CD4-positive, alpha-beta T cell treated with Interleukin-21 for 1 hour (primary cell): ENCODE results near the gene LAMC2.

Experiments used
- DNase-seq: peaks from one replicate; pipeline ENCODE4 v3.0.0-alpha.2; 2020

The LAMC2 gene

GRCh38 chr1:183173828-183174227 is 12.2 kb upstream of the LAMC2 start:
- no peak for DNase-seq

GRCh38 chr1:183175631-183176030 is 10.4 kb upstream of the LAMC2 start:
- no peak for DNase-seq

- no peak for DNase-seq
These were observed 7.5 kb upstream of the LAMC2 start for GRCh38 chr1:183178545-183178944.

GRCh38 chr1:183179033-183179432 is 7.0 kb upstream of the LAMC2 start:
- DNase-seq, result no peak

- no peak for DNase-seq
These were observed 5.8 kb upstream of the LAMC2 start for GRCh38 chr1:183180218-183180617.

GRCh38 chr1:183180634-183181056 is 5.4 kb upstream of the LAMC2 start:
- DNase-seq, result no peak

GRCh38 chr1:183186841-183187240 is 777 bp downstream of the LAMC2 start:
- DNase-seq, result no peak

- no peak for DNase-seq
These were observed 2.2 kb downstream of the LAMC2 start for GRCh38 chr1:183188240-183188639.

GRCh38 chr1:183191833-183192232 is 5.8 kb downstream of the LAMC2 start:
- no peak for DNase-seq

- DNase-seq, result no peak
These were observed 8.0 kb downstream of the LAMC2 start for GRCh38 chr1:183193963-183194525.

- peak; percentile 5 for DNase-seq
These were observed 8.6 kb downstream of the LAMC2 start for GRCh38 chr1:183194527-183195141.

- DNase-seq, result no peak
These were observed 9.1 kb downstream of the LAMC2 start for GRCh38 chr1:183195142-183195574.

GRCh38 chr1:183197762-183198161 is 11.7 kb downstream of the LAMC2 start:
- DNase-seq, result no peak

GRCh38 chr1:183198463-183198862 is 12.4 kb downstream of the LAMC2 start:
- no peak for DNase-seq

- no peak for DNase-seq
These were observed 13.2 kb downstream of the LAMC2 start for GRCh38 chr1:183199304-183199703.

- DNase-seq, result no peak
These were observed 14.4 kb downstream of the LAMC2 start for GRCh38 chr1:183200451-183200850.

GRCh38 chr1:183203094-183203493 is 17.0 kb downstream of the LAMC2 start:
- DNase-seq, result no peak

- DNase-seq, result no peak
These were observed 19.2 kb downstream of the LAMC2 start for GRCh38 chr1:183205196-183205781.

GRCh38 chr1:183206538-183207122 is 20.6 kb downstream of the LAMC2 start:
- no peak for DNase-seq

- DNase-seq, result no peak
These were observed 23.6 kb downstream of the LAMC2 start for GRCh38 chr1:183209533-183210158.

- DNase-seq, result no peak
These were observed 24.6 kb downstream of the LAMC2 start for GRCh38 chr1:183210681-183211080.

GRCh38 chr1:183212870-183213269 is 26.8 kb downstream of the LAMC2 start:
- no peak for DNase-seq
